WTC11 (cell line): Measurements from ENCODE around the gene BAIAP3.

Source experiments
- ESRRA ChIP-seq: sonication (generic); formaldehyde crosslinking; IDR thresholded peaks from 2 replicates; pipeline ENCODE4 v1.8.1; 2022; ENCODE audit warnings: mild to moderate bottlenecking, missing genetic modification reagents, borderline replicate concordance
- MXD4 ChIP-seq: fragments of 250-450 bp; sonication (Bioruptor Pico); IDR thresholded peaks from 2 replicates; pipeline ENCODE4 v1.8.0; 2021; ENCODE audit warnings: mild to moderate bottlenecking, moderate library complexity, borderline replicate concordance
- TF ChIP-seq, protein P1 (sequence below): fragments of 200-600 bp; IDR thresholded peaks from 2 replicates; pipeline ENCODE4 v1.8.0; 2022; ENCODE audit warnings: antibody characterized with exemption

GRCh38 chr16:1366712-1367299, 33.4 kb downstream of the BAIAP3 start:
- TF ChIP-seq ESRRA (CRISPR knock-in tag): no peak
- TF ChIP-seq, protein P1, sequence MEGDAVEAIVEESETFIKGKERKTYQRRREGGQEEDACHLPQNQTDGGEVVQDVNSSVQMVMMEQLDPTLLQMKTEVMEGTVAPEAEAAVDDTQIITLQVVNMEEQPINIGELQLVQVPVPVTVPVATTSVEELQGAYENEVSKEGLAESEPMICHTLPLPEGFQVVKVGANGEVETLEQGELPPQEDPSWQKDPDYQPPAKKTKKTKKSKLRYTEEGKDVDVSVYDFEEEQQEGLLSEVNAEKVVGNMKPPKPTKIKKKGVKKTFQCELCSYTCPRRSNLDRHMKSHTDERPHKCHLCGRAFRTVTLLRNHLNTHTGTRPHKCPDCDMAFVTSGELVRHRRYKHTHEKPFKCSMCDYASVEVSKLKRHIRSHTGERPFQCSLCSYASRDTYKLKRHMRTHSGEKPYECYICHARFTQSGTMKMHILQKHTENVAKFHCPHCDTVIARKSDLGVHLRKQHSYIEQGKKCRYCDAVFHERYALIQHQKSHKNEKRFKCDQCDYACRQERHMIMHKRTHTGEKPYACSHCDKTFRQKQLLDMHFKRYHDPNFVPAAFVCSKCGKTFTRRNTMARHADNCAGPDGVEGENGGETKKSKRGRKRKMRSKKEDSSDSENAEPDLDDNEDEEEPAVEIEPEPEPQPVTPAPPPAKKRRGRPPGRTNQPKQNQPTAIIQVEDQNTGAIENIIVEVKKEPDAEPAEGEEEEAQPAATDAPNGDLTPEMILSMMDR: no peak
- TF ChIP-seq MXD4 (CRISPR knock-in tag): no peak
